NCI-H1694 (cell line): ENCODE measurements around the gene DPY30.
"Not testable (repeated sequence)": the region's sequence is repeated elsewhere in the genome, so short reads cannot be mapped to it uniquely, and the experiment has no call there.

Experiments
- DNase-seq: peaks from one replicate; lab custom pipeline; 2025; lab: John Stamatoyannopoulos, UW

Gene DPY30

DNA sequence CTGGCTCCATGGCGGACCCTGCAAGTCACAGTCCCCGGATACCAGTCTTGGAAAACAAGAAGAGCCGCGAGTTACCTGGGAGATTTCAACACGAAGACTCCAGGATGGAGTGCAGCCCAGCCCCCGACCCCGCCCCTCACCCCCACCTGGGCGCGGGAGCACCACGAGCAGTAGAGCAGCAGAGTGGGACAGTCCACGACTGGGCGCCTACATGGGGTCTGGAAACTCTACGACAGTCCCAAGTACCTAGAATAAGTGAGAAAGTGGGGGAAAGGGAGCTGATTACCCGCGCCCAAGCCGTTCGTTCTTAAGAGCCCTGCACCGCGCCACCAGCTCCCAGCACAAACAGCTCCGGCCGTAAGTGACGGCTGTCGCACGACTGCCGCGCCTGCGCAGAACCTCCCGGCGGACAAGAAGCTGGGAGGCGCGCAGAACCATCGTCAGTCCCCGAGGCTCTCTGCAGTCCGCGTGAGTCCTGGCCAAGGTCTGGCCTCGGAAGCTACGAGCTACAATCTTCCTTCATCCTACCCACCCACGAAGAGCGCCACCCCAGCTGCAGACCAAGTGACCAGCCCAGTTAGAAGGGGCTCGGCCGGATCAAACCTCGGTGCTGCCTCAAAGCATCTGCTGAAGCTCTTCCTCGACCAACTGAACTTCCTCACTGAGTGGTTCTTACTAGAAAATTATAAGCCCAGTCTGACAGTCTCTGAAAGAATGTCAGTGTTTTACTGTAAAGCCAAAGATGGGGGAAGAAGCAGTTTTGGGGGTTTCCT is at the start of gene DPY30:
DPY30 (minus strand) TSS at position 359 of the 773 bp plus-strand sequence; CDS start at position 10, 349 bp downstream.
- DNase-seq: peak; percentile 79

GRCh38 chr2:32074134-32074506 is 34.5 kb upstream of the DPY30 start:
- no peak for DNase-seq

DNA sequence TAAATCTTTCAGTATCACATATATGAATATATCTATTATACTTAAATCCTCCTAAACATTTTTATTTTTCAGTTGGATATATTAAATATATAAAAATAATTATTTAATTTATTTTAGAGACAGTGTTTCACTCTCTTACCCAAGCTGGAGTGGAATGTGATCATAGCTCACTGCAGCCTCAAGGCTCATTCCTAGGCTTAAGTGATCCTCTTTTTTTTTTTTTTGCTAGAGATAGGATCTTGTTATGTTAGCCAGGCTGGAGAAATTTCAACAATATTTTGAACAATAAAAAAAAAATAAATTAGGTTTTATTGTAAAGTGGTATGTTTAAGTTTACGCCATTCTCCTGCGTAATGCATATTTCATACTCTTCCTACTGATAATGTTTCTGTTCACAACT is 27.9 kb upstream of the DPY30 start:
- DNase-seq: no peak

DNA sequence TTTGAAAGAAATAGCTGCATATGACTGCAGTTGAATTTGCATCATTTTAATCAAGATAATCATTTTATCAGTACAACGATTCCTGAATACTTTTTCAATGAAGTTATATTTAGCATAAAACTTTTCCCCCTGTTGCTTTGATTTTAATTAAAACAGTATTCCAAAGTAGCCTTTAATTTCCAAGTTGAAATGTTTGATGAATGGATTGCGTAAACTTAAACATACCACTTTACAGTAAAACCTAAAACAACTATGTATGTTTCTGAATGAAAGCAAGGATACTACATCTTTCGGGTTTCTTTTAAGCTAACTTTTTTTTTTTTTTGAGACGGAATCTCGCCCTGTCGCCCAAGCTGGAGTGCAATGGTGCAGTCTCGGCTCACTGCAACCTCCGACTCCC is 25.1 kb upstream of the DPY30 start:
- no peak for DNase-seq

- DNase-seq: no peak
Observed at GRCh38 chr2:32064021-32064601, 24.5 kb upstream of the DPY30 start.

GRCh38 chr2:32063310-32064020 is 23.9 kb upstream of the DPY30 start, which contains the start of gene SPAST:
SPAST (plus strand) TSS chr2:32063556; CDS start chr2:32063832, 276 bp downstream.
- DNase-seq: peak; percentile 93

- DNase-seq: no peak
Observed at GRCh38 chr2:32061973-32062861, 22.6 kb upstream of the DPY30 start.

GRCh38 chr2:32061430-32061829 is 21.8 kb upstream of the DPY30 start:
- DNase-seq: no peak

DNA sequence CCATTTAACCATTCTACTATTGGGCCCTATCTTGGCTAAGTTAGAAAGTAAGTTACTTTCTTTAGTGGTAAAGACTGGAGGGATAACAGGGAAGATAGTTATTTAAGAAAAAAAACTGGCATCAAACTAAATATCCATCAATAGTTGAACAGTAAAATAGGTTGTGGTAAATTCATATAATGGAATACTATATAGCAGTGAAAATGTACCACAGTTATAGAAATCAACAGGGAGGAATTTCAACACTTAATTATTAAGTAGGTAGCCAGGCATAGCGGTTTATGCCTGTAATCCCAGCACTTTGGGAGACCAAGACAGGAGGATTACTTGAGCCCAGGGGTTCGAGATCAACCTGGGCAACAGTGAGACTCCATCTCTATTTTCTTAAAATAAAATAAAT is 20.7 kb upstream of the DPY30 start:
- no peak for DNase-seq

DNA sequence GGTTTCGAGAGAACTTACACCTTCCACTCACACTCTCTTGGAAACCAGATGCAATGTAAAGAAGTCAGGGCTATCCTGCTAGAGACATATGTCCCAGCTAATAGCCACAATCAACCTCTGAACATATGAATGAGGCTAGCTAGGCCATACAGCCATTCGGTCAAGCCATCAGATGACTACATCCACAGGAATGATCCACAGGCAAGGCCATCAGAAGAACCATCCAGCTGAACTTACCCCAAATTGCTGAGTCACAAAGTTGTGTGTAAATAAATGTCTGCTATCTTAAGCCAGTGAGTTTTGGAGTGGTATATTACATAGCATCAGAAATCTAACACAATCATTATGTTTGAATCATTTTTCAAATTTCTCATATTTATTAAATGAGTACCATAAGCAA is 18.5 kb upstream of the DPY30 start:
- DNase-seq: no peak

DNA sequence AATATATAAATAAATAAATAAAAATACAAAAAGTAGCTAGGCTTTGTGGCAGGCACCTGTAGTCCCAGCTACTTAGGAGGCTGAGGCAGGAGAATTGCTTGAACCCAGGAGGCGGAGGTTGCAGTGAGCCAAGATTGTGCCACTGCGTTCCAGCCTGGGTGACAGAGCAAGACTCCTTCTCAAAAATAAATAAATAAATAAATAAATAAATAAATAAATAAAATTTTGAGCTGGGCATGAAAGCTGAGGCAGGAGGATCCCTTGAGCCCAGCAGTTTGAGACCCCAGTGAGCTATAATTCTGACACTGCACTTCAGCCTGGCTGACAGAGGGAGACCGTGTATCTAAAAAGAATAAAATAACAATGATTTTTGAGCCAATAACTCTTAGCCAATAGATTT is 15.0 kb upstream of the DPY30 start:
- DNase-seq: not testable (repeated sequence)

GRCh38 chr2:32051836-32052439 is 12.3 kb upstream of the DPY30 start:
- no peak for DNase-seq

- DNase-seq: no peak
Observed at GRCh38 chr2:32043561-32043960, 4.0 kb upstream of the DPY30 start.

- DNase-seq: not testable (repeated sequence)
Observed at GRCh38 chr2:32034198-32034887, 5.3 kb downstream of the DPY30 start.

GRCh38 chr2:32018789-32019482 is 20.7 kb downstream of the DPY30 start:
- peak; percentile 26 for DNase-seq

DNA sequence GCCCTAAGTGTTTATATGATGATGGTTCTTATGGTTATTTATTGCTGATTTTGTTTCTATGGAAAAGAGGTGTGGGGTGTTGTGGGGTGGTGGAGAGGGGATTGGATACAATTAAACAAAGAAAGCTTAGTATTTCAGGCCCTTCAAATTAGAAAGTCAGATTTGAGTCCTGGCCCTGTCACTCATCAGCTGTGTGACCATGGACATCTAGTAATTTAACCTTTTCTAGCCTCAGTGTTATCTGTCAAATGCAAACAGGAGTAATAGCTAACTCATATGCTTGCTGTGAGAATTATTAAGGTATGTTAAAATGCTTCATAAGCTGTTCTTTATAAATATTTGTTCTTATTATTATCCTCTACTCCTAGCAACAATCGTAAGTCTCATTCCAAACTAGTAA is 26.7 kb downstream of the DPY30 start:
- no peak for DNase-seq

- no peak for DNase-seq
Observed at GRCh38 chr2:32011485-32011960, 28.1 kb downstream of the DPY30 start.

DNA sequence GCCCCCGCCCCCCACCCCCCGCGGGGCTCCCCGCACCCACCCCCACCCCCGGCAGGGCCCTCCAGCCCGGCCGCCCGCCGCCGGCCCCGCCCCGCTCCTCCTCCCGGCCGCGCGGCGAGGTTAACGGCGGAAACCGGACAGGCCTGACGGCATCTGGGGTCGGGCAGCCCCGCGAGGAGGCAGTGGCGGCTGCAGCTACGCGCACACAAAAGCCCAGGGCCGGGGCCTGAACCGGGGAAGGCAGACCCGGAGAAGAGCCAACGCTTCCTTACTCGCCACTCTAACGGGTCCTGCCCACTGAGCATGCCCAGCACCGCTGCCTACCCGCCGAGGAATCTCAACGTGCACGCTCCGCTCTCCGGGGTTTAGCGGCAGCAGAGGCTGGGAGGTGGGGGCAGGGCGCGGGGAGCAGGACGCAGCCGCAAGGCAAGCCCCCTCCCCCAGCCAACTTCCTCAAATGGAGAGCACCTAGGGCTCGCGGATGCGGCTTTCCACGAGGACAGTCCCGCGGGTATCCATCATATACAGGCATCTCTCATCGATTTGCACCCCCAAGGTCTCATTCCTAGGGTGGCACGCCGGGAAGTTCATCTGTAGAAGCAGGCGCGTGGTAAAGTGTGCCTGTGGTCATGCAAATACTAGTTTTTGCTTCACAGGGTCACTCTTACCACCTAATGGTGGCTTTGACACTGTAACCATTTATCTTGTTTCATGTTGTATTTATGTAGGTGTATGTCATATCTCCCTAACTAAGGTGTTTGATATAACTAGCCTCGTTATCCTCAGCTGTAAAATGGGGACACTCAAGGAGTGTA is 28.7 kb downstream of the DPY30 start, which contains the start of gene MEMO1:
MEMO1 (minus strand) TSS at position 339 of the 815 bp plus-strand sequence. CDS start 761 bp downstream, outside the sequence.
- peak; percentile 90 for DNase-seq

DNA sequence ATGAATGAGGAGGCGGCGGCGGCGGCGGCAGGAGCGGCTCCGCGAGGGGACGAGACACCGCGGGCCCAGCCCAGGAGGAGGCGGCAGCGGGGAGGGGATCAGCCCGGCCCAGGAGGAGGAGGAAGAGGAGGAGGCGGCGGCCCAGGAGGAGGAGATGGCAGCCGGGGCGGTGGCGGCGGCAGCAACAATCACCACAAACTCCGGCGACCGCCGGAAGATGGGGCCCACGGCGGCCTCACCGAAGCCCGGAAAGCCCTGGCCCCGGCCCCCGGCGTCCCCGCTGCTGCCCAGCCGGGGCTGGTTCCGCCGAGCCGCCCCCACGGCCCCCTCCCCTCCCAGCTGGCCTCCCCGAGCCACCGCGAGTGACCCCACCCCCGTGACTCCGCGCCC is 29.3 kb downstream of the DPY30 start:
- not testable (repeated sequence) for DNase-seq
